Measurements from ENCODE around the gene CCDC116.

DNA sequence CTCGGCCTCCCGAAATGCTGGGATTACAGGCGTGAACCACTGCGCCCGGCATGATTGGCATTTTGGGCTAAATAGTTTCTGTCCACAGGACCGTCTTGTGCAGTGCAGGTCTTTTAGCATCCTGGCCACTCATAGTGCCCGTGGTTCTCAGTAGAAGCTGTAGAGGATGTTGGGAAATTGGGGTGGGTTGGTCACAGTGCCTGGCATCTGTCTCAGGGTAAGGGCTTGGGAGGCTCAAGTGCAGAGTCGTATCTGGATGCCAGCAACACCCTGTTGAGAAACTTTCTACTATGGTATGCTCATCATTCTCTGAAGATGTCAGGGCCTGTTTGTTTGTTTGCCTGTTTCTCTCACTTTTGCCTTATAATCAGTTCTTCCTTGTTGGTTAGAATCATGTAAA is 43.2 kb upstream of the CCDC116 start:
- TF ChIP-seq, protein P1, sequence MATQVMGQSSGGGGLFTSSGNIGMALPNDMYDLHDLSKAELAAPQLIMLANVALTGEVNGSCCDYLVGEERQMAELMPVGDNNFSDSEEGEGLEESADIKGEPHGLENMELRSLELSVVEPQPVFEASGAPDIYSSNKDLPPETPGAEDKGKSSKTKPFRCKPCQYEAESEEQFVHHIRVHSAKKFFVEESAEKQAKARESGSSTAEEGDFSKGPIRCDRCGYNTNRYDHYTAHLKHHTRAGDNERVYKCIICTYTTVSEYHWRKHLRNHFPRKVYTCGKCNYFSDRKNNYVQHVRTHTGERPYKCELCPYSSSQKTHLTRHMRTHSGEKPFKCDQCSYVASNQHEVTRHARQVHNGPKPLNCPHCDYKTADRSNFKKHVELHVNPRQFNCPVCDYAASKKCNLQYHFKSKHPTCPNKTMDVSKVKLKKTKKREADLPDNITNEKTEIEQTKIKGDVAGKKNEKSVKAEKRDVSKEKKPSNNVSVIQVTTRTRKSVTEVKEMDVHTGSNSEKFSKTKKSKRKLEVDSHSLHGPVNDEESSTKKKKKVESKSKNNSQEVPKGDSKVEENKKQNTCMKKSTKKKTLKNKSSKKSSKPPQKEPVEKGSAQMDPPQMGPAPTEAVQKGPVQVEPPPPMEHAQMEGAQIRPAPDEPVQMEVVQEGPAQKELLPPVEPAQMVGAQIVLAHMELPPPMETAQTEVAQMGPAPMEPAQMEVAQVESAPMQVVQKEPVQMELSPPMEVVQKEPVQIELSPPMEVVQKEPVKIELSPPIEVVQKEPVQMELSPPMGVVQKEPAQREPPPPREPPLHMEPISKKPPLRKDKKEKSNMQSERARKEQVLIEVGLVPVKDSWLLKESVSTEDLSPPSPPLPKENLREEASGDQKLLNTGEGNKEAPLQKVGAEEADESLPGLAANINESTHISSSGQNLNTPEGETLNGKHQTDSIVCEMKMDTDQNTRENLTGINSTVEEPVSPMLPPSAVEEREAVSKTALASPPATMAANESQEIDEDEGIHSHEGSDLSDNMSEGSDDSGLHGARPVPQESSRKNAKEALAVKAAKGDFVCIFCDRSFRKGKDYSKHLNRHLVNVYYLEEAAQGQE (IDR thresholded peaks at IDR 0.05; ENCODE audit: borderline replicate concordance) = no peak
- no peak for TF ChIP-seq CTCF (IDR thresholded peaks at IDR 0.05; ENCODE audit: poor library complexity, severe bottlenecking)
- TF ChIP-seq POLR2AphosphoS5 (IDR thresholded peaks at IDR 0.05) = no peak
- TF ChIP-seq EP300 (conservative IDR thresholded peaks at IDR 0.05; ENCODE audit: poor library complexity, severe bottlenecking) = no peak
- no peak for TF ChIP-seq EZH2 (IDR thresholded peaks at IDR 0.05; ENCODE audit: borderline replicate concordance, insufficient read depth, low read length, poor library complexity, severe bottlenecking)
- no peak for TF ChIP-seq MXI1 (conservative IDR thresholded peaks at IDR 0.05; ENCODE audit: poor library complexity, severe bottlenecking)
- TF ChIP-seq RAD21 (conservative IDR thresholded peaks at IDR 0.05) = no peak
- TF ChIP-seq TAF1 (IDR thresholded peaks at IDR 0.05; ENCODE audit: low read depth) = no peak
- no peak for TF ChIP-seq SMC3 (conservative IDR thresholded peaks at IDR 0.05; ENCODE audit: poor library complexity)
